GM12864 (cell line): ENCODE measurements around the gene RNF34.

ENCODE experiments used
- DNase-seq: peaks from one replicate; pipeline ENCODE4 v3.0.0-alpha.2; 2011; ENCODE audit warnings: low read depth
- H3K4me3 ChIP-seq: 2 replicates; pipeline ENCODE4 v1.5.1; 2011; ENCODE audit warnings: mild to moderate bottlenecking, low read depth, low read length, control low read depth
- CTCF ChIP-seq: IDR thresholded peaks from 2 replicates; pipeline ENCODE4 v1.5.1; 2011; ENCODE audit warnings: low read depth, mild to moderate bottlenecking, moderate library complexity, low read length, control low read depth, inconsistent platforms; ENCODE audit errors: missing control alignments

The RNF34 gene

GRCh38 chr12:121404734-121405133 lies 4.8 kb downstream of the RNF34 start:
- no peak for DNase-seq
- no peak overlapping the region for H3K4me3 ChIP-seq
- no peak for TF ChIP-seq CTCF

GRCh38 chr12:121405211-121405610 lies 5.3 kb downstream of the RNF34 start:
- DNase-seq: no peak
- no peak overlapping the region for H3K4me3 ChIP-seq
- TF ChIP-seq CTCF: no peak

GRCh38 chr12:121413917-121414316 lies 14.0 kb downstream of the RNF34 start:
- TF ChIP-seq CTCF: no peak
- no peak overlapping the region for H3K4me3 ChIP-seq
- DNase-seq: no peak

- no peak for DNase-seq
- no peak for TF ChIP-seq CTCF
Measured at GRCh38 chr12:121417847-121418246, 17.9 kb downstream of the RNF34 start.

GRCh38 chr12:121420109-121420508 lies 20.2 kb downstream of the RNF34 start:
- DNase-seq: no peak
- no peak overlapping the region for H3K4me3 ChIP-seq
- TF ChIP-seq CTCF: no peak

More at GRCh38 chr12:121417847-121418246, 17.9 kb downstream of the RNF34 start:
- H3K4me3 ChIP-seq: no peak overlapping the region

- TF ChIP-seq CTCF: no peak
- no peak overlapping the region for H3K4me3 ChIP-seq
- no peak for DNase-seq
Measured at GRCh38 chr12:121423253-121423652, 23.3 kb downstream of the RNF34 start.

- H3K4me3 ChIP-seq: no peak overlapping the region
- DNase-seq: no peak
- TF ChIP-seq CTCF: no peak
Measured at GRCh38 chr12:121423682-121424623, 24.0 kb downstream of the RNF34 start.
